Measurements from ENCODE around the gene NACC2. TPM values are rescaled to one million over a fixed set of nuclear protein-coding genes. Genes with fewer than 3 reads are reported as not detected.

NACC2 gene
- total RNA-seq, 4 donors from 2014 or later, result 93.8 to 192 (median 142) TPM

DNA sequence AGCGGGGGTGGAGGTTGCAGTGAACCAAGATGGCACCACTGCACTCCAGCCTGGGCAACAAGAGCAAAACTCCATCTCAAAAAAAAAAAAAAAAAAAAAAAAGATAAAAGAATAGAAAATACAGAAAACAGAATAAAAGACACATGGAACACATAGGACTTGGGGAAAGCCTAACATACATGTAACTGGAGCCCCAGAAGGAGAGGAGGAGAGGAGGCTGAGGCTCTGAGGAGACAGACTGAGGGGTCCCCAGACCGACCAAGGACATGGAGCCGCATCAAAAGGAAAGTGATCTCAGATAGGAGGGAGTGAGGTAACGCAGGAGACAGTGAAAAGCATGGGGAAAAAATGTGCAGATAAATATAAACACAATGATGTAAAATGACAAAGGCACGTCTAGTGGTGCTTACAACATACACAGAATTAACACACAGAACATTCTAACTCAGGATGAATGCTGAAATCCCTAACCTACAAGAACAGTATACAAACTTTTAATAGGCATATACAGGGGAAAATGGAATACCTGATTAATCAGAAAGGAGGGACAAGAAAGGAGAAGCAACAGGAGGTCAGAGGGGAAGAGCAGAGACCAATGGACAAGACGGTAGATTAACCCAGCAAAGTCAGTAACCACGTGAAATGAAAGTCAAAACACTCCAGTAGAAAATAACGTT, 68.7 kb downstream of the NACC2 start:
- Histone ChIP-seq H3K27ac (replicated peaks in 1 of 4) (no peak overlapping the region), H3K9me3 (no peaks in the 10 kb centered on the region), H3K4me1 (peaks cover 28 to 83% (median 68%) of the 10 kb centered on the region in 4 donors), H3K36me3 (peaks cover 0 to 22% (median 12%) of the 10 kb centered on the region in 4 donors), H3K4me3 (no peak overlapping the region), H3K27me3 (no peaks in the 10 kb centered on the region)
- DNase-seq (ENCODE audit: extremely low spot score), result no peak
- 78% methylated on average over 8 of the region's 8 CpGs for WGBS
- intact Hi-C loops (cut with DNase I), result no loop called here
- TF ChIP-seq POLR2A (IDR thresholded peaks at IDR 0.05; ENCODE audit: low read depth) (no peak), EP300 (IDR thresholded peaks at IDR 0.05) (no peak), POLR2AphosphoS5 (IDR thresholded peaks at IDR 0.05) (no peak)
- TF ChIP-seq, protein P1, sequence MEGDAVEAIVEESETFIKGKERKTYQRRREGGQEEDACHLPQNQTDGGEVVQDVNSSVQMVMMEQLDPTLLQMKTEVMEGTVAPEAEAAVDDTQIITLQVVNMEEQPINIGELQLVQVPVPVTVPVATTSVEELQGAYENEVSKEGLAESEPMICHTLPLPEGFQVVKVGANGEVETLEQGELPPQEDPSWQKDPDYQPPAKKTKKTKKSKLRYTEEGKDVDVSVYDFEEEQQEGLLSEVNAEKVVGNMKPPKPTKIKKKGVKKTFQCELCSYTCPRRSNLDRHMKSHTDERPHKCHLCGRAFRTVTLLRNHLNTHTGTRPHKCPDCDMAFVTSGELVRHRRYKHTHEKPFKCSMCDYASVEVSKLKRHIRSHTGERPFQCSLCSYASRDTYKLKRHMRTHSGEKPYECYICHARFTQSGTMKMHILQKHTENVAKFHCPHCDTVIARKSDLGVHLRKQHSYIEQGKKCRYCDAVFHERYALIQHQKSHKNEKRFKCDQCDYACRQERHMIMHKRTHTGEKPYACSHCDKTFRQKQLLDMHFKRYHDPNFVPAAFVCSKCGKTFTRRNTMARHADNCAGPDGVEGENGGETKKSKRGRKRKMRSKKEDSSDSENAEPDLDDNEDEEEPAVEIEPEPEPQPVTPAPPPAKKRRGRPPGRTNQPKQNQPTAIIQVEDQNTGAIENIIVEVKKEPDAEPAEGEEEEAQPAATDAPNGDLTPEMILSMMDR (IDR thresholded peaks at IDR 0.05), result no peak

DNA sequence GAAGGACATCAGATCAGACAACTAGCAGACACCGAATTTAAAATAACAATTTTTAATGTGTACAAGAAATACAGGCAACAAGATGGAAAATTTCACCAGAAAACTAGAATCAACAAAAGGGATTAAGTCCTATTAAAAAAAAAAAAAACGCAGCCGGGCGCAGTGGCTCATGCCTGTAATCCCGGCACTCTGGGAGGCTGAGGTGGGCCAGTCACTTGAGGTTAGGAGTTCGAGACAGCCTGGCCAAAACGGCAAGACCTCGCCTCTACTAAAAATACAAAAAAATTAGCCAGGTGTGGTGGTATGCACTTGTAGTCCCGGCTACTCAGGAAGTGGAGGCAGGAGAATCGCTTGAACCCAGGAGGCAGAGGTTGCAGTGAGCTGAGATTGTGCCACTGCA, 69.6 kb downstream of the NACC2 start:
- Histone ChIP-seq H3K27me3 (no peaks in the 10 kb centered on the region), H3K27ac (replicated peaks in 1 of 4) (no peak overlapping the region), H3K36me3 (peaks cover 0 to 22% (median 12%) of the 10 kb centered on the region in 4 donors), H3K9me3 (no peaks in the 10 kb centered on the region), H3K4me1 (peaks cover 26 to 79% (median 66%) of the 10 kb centered on the region in 4 donors), H3K4me3 (no peak overlapping the region)
- WGBS, result 89% methylated on average over 10 of the region's 10 CpGs
- no peak for DNase-seq (ENCODE audit: extremely low spot score)
- TF ChIP-seq, protein P1 (IDR thresholded peaks at IDR 0.05), result no peak
- TF ChIP-seq POLR2A (IDR thresholded peaks at IDR 0.05; ENCODE audit: low read depth), result no peak
- no peak for TF ChIP-seq POLR2AphosphoS5 (IDR thresholded peaks at IDR 0.05)
- no peak for TF ChIP-seq EP300 (IDR thresholded peaks at IDR 0.05)
- intact Hi-C loops (cut with DNase I), result no loop called here

DNA sequence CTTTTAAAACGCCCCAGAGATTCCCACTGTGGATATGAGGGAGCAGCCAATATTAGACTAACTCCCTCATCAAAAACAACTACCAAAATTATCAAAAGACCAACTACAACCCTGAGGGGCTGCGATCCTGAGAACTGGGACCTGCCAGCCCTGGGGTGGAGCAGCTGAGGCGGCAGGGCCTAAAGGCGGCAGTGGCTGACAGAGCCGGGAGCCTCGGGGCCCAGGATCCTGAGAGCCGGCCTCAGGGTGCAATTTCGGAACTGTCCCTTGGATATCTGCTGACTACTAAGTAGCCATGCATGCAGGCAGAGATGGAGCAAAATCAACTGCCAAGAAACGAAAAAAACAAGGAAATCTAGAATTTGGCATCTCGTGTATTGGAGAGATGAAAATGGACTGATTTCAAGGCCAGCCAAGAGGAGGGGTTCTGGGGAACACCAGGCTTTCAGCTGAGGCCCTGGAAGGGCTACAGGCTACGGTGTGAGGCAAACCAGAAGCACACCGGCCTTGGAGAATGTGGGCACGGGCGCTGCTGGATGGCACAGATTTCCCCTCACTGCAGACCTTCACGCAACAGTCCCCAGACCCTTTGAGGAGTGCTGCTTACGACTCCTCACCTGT, 70.3 kb downstream of the NACC2 start:
- DNase-seq (ENCODE audit: extremely low spot score), result no peak
- peaks cover 0 to 22% (median 12%) of the 10 kb centered on the region in 4 donors for H3K36me3 ChIP-seq
- peaks cover 26 to 83% (median 69%) of the 10 kb centered on the region in 4 donors for H3K4me1 ChIP-seq
- 76% methylated on average over 16 of the region's 16 CpGs for WGBS
- TF ChIP-seq, protein P1 (IDR thresholded peaks at IDR 0.05), result no peak
- no peak for TF ChIP-seq EP300 (IDR thresholded peaks at IDR 0.05)
- no peak for TF ChIP-seq POLR2A (IDR thresholded peaks at IDR 0.05; ENCODE audit: low read depth)
- no peak for TF ChIP-seq POLR2AphosphoS5 (IDR thresholded peaks at IDR 0.05)
- no peak overlapping the region for H3K4me3 ChIP-seq
- intact Hi-C loops (cut with DNase I), result no loop called here
- H3K27ac ChIP-seq (replicated peaks in 1 of 4), result peak overlapping the region in 3 of 4 donors; percentile 1 to 52 (median 27)
- H3K9me3 ChIP-seq, result no peaks in the 10 kb centered on the region
- no peaks in the 10 kb centered on the region for H3K27me3 ChIP-seq

GRCh38 chr9:136024286-136024685, 70.8 kb downstream of the NACC2 start:
- intact Hi-C loops (cut with DNase I), result no loop called here
- H3K4me3 ChIP-seq, result no peak overlapping the region
- peak overlapping the region in 2 of 4 donors; percentile 1 to 65 for H3K27ac ChIP-seq (replicated peaks in 1 of 4)
- H3K4me1 ChIP-seq, result peaks cover 26 to 83% (median 68%) of the 10 kb centered on the region in 4 donors
- H3K36me3 ChIP-seq, result peaks cover 0 to 21% (median 8%) of the 10 kb centered on the region in 4 donors
- H3K9me3 ChIP-seq, result no peaks in the 10 kb centered on the region
- 28% methylated on average over 2 of the region's 2 CpGs for WGBS
- no peaks in the 10 kb centered on the region for H3K27me3 ChIP-seq
- TF ChIP-seq EP300 (IDR thresholded peaks at IDR 0.05), result no peak
- DNase-seq (ENCODE audit: extremely low spot score), result no peak

DNA sequence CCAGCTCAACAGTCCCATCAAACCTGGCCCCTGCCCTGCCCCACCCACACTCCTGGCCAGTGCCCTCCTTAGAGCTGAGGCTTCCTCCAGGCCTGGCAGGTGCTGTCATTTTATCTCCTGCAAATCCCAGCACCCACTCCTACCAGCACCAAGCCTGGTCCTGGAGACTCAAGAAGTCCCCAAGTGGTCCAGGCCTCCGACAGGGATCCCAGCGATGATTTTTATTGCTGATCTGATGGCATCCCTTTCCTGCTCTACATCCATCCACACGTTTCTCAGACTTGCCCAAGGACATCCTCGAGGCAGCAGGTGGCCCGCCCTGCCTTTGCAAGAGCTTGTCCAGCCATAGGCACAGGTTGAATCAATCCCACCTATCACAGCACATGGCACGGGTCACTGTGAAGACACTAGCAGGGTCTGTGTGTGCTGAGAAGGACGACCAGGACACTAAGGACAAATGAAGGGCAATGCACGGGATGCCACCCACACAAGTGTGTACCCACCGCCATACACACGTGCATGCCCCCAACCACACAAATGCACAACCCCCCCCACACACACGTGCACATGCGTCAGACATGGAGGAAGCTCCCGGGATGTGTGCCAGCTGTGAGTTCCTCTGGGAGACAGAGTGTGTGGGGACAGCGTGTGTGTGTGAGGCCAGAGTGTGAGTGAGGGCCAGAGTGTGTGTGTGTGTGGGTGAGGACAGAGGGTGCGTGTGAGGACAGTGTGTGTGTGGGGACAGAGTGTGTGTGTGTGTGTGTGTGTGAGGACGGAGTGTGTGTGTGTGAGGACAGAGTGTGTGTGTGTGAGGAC, 71.5 kb downstream of the NACC2 start:
- Histone ChIP-seq H3K36me3 (peaks cover 0 to 18% (median 6%) of the 10 kb centered on the region in 4 donors), H3K27me3 (no peaks in the 10 kb centered on the region), H3K27ac (replicated peaks in 1 of 4) (peak overlapping the region; percentile 9 to 65 (median 40)), H3K4me3 (no peak overlapping the region), H3K9me3 (no peaks in the 10 kb centered on the region), H3K4me1 (peaks cover 26 to 83% (median 68%) of the 10 kb centered on the region in 4 donors)
- DNase-seq (ENCODE audit: extremely low spot score), result no peak
- intact Hi-C loops (cut with DNase I), result no loop called here
- 45% methylated on average over 16 of the region's 16 CpGs for WGBS
- TF ChIP-seq, protein P1 (IDR thresholded peaks at IDR 0.05), result no peak
- TF ChIP-seq POLR2A (IDR thresholded peaks at IDR 0.05; ENCODE audit: low read depth), result no peak
- peak in 1 of 2 donors; percentile 18 for TF ChIP-seq POLR2AphosphoS5 (IDR thresholded peaks at IDR 0.05)
- TF ChIP-seq EP300 (IDR thresholded peaks at IDR 0.05), result no peak

All from esophagus muscularis mucosa (tissue), 4 donors.